T-helper 1 cell treated with Interleukin-12 subunit alpha and Interleukin-12 subunit beta and Interleukin-4 antibody, amounts not matched to agents 30 μg/mL and 1 μg/mL, for 36 hours (primary cell): ENCODE measurements around the gene MGAT3.

Experiments
- H3K27ac Mint-ChIP-seq: one replicate; pipeline ENCODE4 v1.8.0; 2021; ENCODE audit warnings: mild to moderate bottlenecking, mixed read lengths
- H3K27me3 Mint-ChIP-seq: one replicate; pipeline ENCODE4 v1.8.0; 2021; ENCODE audit warnings: low read depth, mixed read lengths
- H3K36me3 Mint-ChIP-seq: one replicate; pipeline ENCODE4 v1.8.0; 2021; ENCODE audit warnings: low read depth, mixed read lengths
- H3K4me1 Mint-ChIP-seq: one replicate; pipeline ENCODE4 v1.8.0; 2021; ENCODE audit warnings: low read depth, mixed read lengths
- H3K4me3 Mint-ChIP-seq: one replicate; pipeline ENCODE4 v1.8.0; 2021; ENCODE audit warnings: mild to moderate bottlenecking, moderate library complexity, mixed read lengths
- H3K9me3 Mint-ChIP-seq: one replicate; pipeline ENCODE4 v1.8.0; 2021; ENCODE audit warnings: mixed read lengths

The MGAT3 gene

GRCh38 chr22:39433476-39434242 lies 23.2 kb upstream of the MGAT3 start:
- H3K4me1 Mint-ChIP-seq = peaks cover 3% of the 10 kb centered on the region
- no peaks in the 10 kb centered on the region for H3K27me3 Mint-ChIP-seq
- peaks cover 2% of the 10 kb centered on the region for H3K36me3 Mint-ChIP-seq
- no peak overlapping the region for H3K27ac Mint-ChIP-seq
- H3K4me3 Mint-ChIP-seq = no peak overlapping the region
- no peaks in the 10 kb centered on the region for H3K9me3 Mint-ChIP-seq

DNA sequence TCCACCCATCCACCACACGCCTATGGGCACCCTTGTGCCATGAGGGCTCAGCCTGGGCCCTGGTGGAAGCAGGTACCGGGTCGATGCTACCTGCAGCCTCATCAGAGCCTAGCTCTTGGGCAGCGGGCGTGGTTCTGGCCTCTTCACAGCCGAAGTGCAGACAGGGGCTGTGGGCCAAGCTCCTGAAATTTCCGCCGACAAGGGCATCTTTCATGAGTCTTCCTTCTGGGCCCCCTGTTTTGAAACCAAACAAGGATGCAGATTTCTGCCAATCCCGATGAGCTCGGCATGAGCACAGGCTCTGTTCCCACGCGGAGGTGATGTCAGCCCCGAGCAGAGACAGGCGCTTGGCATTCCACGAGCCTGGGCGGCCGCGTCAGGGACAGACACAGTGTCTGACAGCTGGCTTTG lies 22.6 kb upstream of the MGAT3 start:
- H3K4me1 Mint-ChIP-seq = peaks cover 3% of the 10 kb centered on the region
- no peaks in the 10 kb centered on the region for H3K27me3 Mint-ChIP-seq
- peaks cover 2% of the 10 kb centered on the region for H3K36me3 Mint-ChIP-seq
- no peak overlapping the region for H3K27ac Mint-ChIP-seq
- no peak overlapping the region for H3K4me3 Mint-ChIP-seq
- no peaks in the 10 kb centered on the region for H3K9me3 Mint-ChIP-seq

DNA sequence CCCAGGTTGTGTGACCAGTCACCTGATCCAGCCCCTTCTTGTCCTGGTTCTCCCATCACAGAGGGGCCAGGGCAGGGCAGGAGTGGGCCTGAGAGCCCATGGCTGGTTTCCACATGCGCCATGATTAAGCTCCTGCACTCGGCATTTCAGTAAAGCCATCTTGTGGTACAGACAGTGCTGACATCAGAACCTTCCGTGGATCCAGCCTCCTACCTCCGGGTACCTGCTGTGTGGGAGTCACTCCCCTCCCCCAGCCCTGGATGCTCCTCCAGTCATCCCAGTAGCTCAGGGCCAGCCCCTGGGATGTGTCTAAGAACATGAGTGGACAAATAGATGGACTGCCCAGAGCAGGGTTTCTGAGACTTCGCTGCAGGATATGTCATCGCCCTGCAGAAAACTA lies 22.1 kb upstream of the MGAT3 start:
- no peaks in the 10 kb centered on the region for H3K9me3 Mint-ChIP-seq
- no peaks in the 10 kb centered on the region for H3K27me3 Mint-ChIP-seq
- no peak overlapping the region for H3K4me3 Mint-ChIP-seq
- no peak overlapping the region for H3K27ac Mint-ChIP-seq
- peaks cover 3% of the 10 kb centered on the region for H3K4me1 Mint-ChIP-seq
- H3K36me3 Mint-ChIP-seq = peaks cover 2% of the 10 kb centered on the region

DNA sequence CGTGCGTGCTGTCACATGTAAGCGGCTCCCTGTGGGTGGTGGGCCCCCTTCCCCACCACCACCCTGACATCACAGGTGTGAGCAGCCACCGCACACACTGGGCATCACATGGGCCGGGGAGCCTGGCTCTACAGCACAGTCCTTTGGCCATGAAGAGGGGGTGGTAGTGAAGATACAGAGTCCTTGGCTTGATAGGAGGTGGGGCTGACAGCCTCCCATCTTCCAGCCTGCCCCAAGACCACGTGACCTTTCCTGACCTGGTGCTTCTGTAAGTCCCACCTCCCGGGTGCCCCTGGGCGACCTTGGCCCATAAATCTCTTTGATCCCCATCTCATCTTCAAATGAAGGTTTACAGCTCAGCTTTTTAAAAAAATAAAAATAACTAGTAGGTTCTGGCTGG lies 21.2 kb upstream of the MGAT3 start:
- Mint-ChIP-seq H3K4me3 (no peak overlapping the region), H3K27me3 (no peaks in the 10 kb centered on the region), H3K9me3 (no peaks in the 10 kb centered on the region), H3K27ac (no peak overlapping the region), H3K36me3 (no peaks in the 10 kb centered on the region), H3K4me1 (peaks cover 3% of the 10 kb centered on the region)

DNA sequence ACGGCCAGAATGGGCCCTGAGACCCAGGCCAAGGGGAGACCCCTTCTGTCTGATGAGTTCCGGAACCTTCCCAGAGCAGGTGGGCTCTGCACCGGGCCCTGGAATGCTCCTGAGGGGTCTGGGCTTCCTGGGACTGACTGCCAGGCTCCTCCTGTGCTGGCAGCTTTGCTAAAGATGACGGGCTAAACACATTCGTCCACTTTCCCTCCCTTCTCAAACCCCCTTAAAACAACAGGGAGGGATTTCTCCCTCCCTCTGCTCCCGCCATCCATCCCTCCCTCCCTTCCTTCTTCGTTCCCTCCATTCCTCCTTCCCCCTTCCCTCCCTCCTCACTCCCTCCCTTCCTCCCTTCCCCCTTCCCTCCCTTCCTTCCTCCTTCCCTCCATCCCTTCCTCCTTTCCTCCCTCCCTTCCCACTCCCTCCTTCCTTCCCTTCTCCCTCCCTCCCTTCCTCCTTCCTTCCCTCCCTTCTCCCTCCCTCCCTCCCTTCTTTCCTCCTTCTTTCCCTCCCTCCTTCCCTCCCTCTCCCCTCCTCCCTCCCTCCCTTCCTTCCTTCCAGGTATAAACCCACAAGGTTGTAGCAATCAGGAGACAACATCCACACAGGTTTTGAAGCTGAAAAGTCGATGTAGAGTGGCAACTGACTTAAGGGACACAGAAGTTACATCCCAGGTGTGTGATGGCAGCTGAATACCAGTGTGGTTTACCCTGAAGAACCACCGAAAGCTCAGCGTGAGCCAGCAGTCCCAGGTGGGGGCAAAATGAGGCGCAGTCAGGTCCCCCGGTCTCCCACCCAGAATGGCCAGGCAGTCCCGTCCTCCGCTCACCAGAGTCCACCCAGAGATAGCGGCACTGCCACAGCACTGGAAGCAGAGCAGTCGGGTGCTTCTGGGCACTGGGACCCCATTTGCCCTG lies 18.8 kb upstream of the MGAT3 start:
- no peaks in the 10 kb centered on the region for H3K36me3 Mint-ChIP-seq
- H3K4me1 Mint-ChIP-seq = peaks cover 5% of the 10 kb centered on the region
- H3K27me3 Mint-ChIP-seq = no peaks in the 10 kb centered on the region
- no peak overlapping the region for H3K4me3 Mint-ChIP-seq
- no peaks in the 10 kb centered on the region for H3K9me3 Mint-ChIP-seq
- H3K27ac Mint-ChIP-seq = no peak overlapping the region

DNA sequence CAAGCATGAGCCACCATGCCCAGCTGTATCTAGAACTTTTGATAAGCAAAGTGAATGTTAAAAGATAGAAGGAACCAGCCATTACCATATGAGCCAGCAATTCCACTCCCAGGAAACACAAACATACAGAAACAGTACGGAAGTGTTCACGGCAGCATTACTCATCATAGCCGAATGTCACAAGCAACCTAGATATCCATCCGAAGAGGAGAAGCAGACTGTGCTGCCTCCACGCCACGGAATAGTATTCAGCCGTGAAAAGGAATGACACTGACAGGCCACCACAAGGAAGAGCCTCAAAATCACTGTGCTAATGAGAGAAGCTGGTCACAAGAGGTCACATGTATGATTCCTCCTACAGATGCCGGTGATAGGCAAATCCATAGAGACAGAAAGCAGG lies 17.6 kb upstream of the MGAT3 start:
- no peak overlapping the region for H3K4me3 Mint-ChIP-seq

DNA sequence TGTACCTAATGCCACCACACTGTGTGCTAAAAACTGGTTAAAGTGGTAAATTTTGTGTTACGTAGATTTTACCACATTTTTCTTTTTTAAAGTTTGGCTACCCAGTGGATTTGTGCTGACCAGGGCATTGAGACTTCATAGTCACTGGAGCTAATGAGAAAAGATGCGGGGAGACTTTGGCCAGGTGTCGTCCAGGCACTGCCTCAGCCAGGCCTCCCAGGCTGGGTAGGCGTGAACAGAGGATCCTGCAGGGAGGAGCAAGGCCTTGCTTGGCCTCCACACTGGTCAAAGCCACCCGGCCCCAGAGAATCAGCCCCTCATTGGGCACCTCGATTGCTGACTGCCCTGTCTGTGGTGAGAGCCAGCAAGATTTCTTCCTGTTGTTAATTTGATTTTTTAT lies 13.4 kb upstream of the MGAT3 start:
- Mint-ChIP-seq H3K27me3 (no peaks in the 10 kb centered on the region), H3K27ac (no peak overlapping the region), H3K4me1 (peaks cover 10% of the 10 kb centered on the region), H3K4me3 (no peak overlapping the region), H3K9me3 (no peaks in the 10 kb centered on the region), H3K36me3 (no peaks in the 10 kb centered on the region)

More for the DNA sequence above, 17.6 kb upstream of the MGAT3 start:
- no peak overlapping the region for H3K27ac Mint-ChIP-seq
- no peaks in the 10 kb centered on the region for H3K9me3 Mint-ChIP-seq
- H3K4me1 Mint-ChIP-seq = peaks cover 5% of the 10 kb centered on the region
- no peaks in the 10 kb centered on the region for H3K36me3 Mint-ChIP-seq
- no peaks in the 10 kb centered on the region for H3K27me3 Mint-ChIP-seq

GRCh38 chr22:39444247-39444800 lies 12.5 kb upstream of the MGAT3 start:
- H3K4me3 Mint-ChIP-seq = no peak overlapping the region
- H3K36me3 Mint-ChIP-seq = no peaks in the 10 kb centered on the region
- no peaks in the 10 kb centered on the region for H3K9me3 Mint-ChIP-seq
- no peak overlapping the region for H3K27ac Mint-ChIP-seq
- peaks cover 17% of the 10 kb centered on the region for H3K4me1 Mint-ChIP-seq
- H3K27me3 Mint-ChIP-seq = no peaks in the 10 kb centered on the region

GRCh38 chr22:39444937-39445465 lies 11.8 kb upstream of the MGAT3 start:
- no peak overlapping the region for H3K4me3 Mint-ChIP-seq
- H3K9me3 Mint-ChIP-seq = no peaks in the 10 kb centered on the region
- peaks cover 24% of the 10 kb centered on the region for H3K4me1 Mint-ChIP-seq
- H3K36me3 Mint-ChIP-seq = no peaks in the 10 kb centered on the region
- no peak overlapping the region for H3K27ac Mint-ChIP-seq
- H3K27me3 Mint-ChIP-seq = no peaks in the 10 kb centered on the region

DNA sequence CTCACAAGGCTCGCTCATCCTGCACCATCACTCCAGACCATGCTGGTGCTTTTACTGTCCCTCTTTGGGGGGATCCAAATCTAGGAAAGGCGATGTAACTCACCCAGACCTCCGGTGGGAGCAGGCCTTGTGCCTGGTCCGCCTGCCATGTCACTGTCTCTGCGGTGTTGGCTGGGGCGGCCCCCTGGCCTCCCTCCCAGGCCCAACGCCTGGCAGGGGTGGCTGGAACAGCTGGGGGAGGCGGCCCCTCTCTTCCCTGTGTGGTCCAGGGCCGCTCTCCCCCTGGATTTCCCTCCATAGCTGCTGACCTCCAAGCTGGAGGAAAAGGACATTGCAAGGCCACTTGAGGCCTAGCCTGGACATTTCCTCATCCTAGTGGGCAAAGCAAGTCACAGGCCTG lies 11.1 kb upstream of the MGAT3 start:
- H3K9me3 Mint-ChIP-seq = no peaks in the 10 kb centered on the region
- H3K4me1 Mint-ChIP-seq = peaks cover 24% of the 10 kb centered on the region
- H3K27ac Mint-ChIP-seq = no peak overlapping the region

DNA sequence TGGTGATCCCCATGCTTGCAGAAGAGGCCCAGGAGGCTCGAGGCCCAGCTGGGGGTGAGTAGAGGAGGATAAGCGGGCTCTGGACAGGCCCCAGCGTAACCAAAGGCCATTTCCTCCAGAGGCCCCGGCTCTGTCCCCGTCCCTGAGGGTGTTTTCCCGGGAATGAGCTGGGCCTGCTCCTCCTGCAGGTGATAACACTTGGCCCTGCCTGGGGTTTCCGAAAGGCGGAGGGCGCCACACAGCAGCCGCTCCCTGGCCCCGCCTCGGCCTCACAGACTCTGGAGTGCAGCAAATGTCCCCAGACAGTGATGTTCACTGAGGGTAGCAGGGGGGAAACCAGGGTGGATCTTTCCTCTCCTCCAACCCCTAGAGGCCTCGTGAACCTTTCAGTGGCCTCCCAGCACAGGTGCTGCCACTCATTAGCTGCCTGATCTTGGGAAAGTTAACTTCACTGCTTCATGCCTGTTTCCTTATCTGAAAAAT lies 10.5 kb upstream of the MGAT3 start:
- Mint-ChIP-seq H3K4me3 (no peak overlapping the region), H3K4me1 (peaks cover 22% of the 10 kb centered on the region), H3K27ac (no peak overlapping the region), H3K36me3 (no peaks in the 10 kb centered on the region), H3K9me3 (no peaks in the 10 kb centered on the region), H3K27me3 (peaks cover 5% of the 10 kb centered on the region)

More for the DNA sequence above, 11.1 kb upstream of the MGAT3 start:
- Mint-ChIP-seq H3K4me3 (no peak overlapping the region), H3K36me3 (no peaks in the 10 kb centered on the region), H3K27me3 (no peaks in the 10 kb centered on the region)

DNA sequence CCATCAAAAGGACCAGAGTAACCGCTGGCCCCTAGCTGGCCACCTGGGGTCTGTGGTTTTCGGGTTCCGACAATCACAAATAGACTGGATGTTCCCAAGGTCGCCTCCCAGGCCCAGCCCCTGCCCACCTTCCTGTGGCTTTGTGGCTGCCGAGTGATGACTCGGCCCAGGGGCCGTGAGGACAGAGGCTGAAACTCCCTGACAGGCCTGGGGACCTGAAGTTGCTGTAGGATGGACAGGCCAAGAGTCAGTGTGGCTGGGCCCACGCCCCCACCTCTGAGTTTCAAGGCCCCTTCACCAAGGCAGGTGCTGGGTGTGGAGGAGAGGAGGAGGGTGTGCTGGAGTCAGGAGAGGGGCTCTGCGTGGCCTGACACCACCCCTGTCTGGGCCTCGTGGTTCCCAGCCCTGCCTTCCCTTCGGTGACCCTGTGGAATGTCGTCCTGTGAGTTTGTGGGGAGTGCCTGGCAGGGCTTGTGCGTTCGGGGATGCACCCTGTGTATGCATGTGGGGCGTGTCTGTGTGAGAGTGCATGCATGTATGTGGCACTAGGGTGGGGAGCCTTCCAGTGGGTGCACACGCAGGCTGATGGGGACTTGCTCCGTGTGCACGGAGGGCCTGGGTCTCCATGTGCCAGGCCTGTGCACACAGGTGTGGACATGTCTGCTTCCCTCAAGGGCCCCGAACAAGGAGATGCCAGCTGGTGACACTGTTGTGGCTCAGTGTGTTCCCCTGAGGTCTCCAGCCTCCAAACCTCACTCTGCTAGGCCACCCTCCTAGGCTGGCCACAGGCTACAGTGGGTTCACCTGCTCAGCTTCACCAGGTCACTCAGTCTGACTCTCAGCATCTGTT lies 8.4 kb upstream of the MGAT3 start:
- peaks cover 22% of the 10 kb centered on the region for H3K4me1 Mint-ChIP-seq
- peaks cover 17% of the 10 kb centered on the region for H3K27me3 Mint-ChIP-seq
- H3K27ac Mint-ChIP-seq = no peak overlapping the region
- H3K4me3 Mint-ChIP-seq = no peak overlapping the region
- H3K36me3 Mint-ChIP-seq = no peaks in the 10 kb centered on the region
- H3K9me3 Mint-ChIP-seq = no peaks in the 10 kb centered on the region

- Mint-ChIP-seq H3K4me3 (no peak overlapping the region), H3K27me3 (peaks cover 26% of the 10 kb centered on the region), H3K36me3 (no peaks in the 10 kb centered on the region), H3K4me1 (peaks cover 22% of the 10 kb centered on the region), H3K27ac (no peak overlapping the region), H3K9me3 (no peaks in the 10 kb centered on the region)
Measured at GRCh38 chr22:39449708-39450107, 7.1 kb upstream of the MGAT3 start.
